GM12892 (cell line): ENCODE results near the gene ABR.

Source experiments
- POLR2A ChIP-seq: IDR thresholded peaks from 2 replicates; pipeline ENCODE4 v1.6.1; 2011; ENCODE audit warnings: low read depth, low read length, control low read depth
- POLR2AphosphoS5 ChIP-seq: IDR thresholded peaks from 2 replicates; pipeline ENCODE4 v1.6.1; 2011; ENCODE audit warnings: low read depth, low read length, control low read depth
- TAF1 ChIP-seq: IDR thresholded peaks from 2 replicates; pipeline ENCODE4 v1.6.1; 2011; ENCODE audit warnings: low read depth, mild to moderate bottlenecking, control low read depth, low read length, borderline replicate concordance

DNA sequence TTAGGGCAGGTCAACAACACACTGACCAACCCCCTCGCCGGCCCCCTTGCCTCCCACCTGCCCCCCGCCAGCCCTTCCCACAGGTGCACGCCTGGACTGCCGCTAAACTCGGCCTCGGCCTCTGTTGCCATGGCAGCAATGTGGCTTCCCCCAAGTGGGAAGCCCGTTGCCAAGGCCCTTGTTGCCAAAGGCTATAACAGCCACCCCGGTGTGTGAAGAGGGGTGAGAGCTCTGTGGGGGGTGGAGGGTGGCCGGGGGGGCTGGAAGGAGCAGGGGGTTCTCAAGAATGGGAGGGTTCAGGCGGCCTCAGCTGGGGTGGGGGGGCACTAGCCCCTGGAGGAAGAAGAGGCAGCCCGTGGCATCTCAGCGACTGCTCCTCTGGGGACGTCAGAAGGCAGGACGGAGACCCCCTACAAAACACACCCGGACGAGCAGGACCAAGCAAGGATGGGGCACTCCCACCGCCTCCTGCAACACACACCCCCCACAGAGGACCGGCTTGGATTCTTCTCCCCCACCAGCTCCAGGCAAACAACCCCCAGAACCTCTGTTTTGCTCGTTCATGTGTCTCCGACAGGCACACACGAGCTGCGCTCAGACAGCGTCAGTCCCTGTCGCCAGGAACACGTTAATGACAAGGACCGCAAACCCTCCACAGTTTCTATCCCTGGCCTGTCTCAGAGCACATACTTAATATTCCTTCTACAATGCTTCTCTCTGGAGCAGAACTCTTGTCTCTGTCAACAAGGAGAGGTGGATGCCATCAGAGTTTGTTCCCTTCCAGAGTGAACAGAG is 55.7 kb downstream of the ABR start:
- no peak for TF ChIP-seq POLR2AphosphoS5
- TF ChIP-seq POLR2A, result no peak
- no peak for TF ChIP-seq TAF1
